ENCODE data around the gene PSMD13. TPM values are rescaled to one million over a fixed set of nuclear protein-coding genes. Genes with fewer than 3 reads are reported as not detected.

Gene PSMD13
- polyA plus RNA-seq, 6 donors from 2014 or later: 193 to 258 (median 215) TPM

- ATAC-seq (ENCODE audit: low read depth in 2 of 2) (peak; percentile 10 to 16), DNase-seq (no peak)
- Mint-ChIP-seq H3K27me3 (no peaks in the 10 kb centered on the region), H3K36me3 (peaks cover 0 to 18% of the 10 kb centered on the region in 2 donors), H3K27ac (peak overlapping the region; percentile 96 to 100 (median 99)), H3K4me1 (peaks cover 42 to 56% (median 48%) of the 10 kb centered on the region in 3 donors), H3K9me3 (peaks cover 0 to 2% (median 0%) of the 10 kb centered on the region in 7 donors), H3K4me3 (peak overlapping the region; percentile 94 to 100 (median 98))
Observed at GRCh38 chr11:207863-208180, 29.0 kb upstream of the PSMD13 start.

- Mint-ChIP-seq H3K36me3 (peaks cover 0 to 21% of the 10 kb centered on the region in 2 donors), H3K4me1 (peaks cover 40 to 53% (median 47%) of the 10 kb centered on the region in 3 donors), H3K4me3 (peak overlapping the region; percentile 94 to 100 (median 98))
Observed at GRCh38 chr11:208181-208916, 28.4 kb upstream of the PSMD13 start.

GRCh38 chr11:208917-209260 lies 27.9 kb upstream of the PSMD13 start:
- ATAC-seq (ENCODE audit: low read depth in 2 of 2) (peak; percentile 1 to 2), DNase-seq (no peak)
- H3K4me3 Mint-ChIP-seq: peak overlapping the region; percentile 94 to 100 (median 98)
- peaks cover 0 to 2% (median 0%) of the 10 kb centered on the region in 7 donors for H3K9me3 Mint-ChIP-seq
- peaks cover 35 to 47% (median 43%) of the 10 kb centered on the region in 3 donors for H3K4me1 Mint-ChIP-seq
- peak overlapping the region; percentile 91 to 100 (median 98) for H3K27ac Mint-ChIP-seq
- H3K27me3 Mint-ChIP-seq: no peaks in the 10 kb centered on the region
- peaks cover 0 to 18% of the 10 kb centered on the region in 2 donors for H3K36me3 Mint-ChIP-seq

More at GRCh38 chr11:208181-208916, 28.4 kb upstream of the PSMD13 start:
- DNase-seq: peak; percentile 87
- H3K9me3 Mint-ChIP-seq: peaks cover 0 to 2% (median 0%) of the 10 kb centered on the region in 7 donors
- ATAC-seq (ENCODE audit: low read depth in 2 of 2): peak; percentile 64 to 66
- peak overlapping the region; percentile 96 to 100 (median 99) for H3K27ac Mint-ChIP-seq
- no peaks in the 10 kb centered on the region for H3K27me3 Mint-ChIP-seq

- no peaks in the 10 kb centered on the region for H3K27me3 Mint-ChIP-seq
- no peak for DNase-seq
- H3K4me1 Mint-ChIP-seq: peaks cover 32 to 43% (median 41%) of the 10 kb centered on the region in 3 donors
- H3K4me3 Mint-ChIP-seq: peak overlapping the region; percentile 94 to 100 (median 98)
- H3K27ac Mint-ChIP-seq: peak overlapping the region in 4 of 6 donors; percentile 56 to 99 (median 98)
- peaks cover 0 to 17% of the 10 kb centered on the region in 2 donors for H3K36me3 Mint-ChIP-seq
- no peak for ATAC-seq (ENCODE audit: low read depth in 2 of 2)
- H3K9me3 Mint-ChIP-seq: peaks cover 0 to 2% (median 0%) of the 10 kb centered on the region in 7 donors
Observed at GRCh38 chr11:209275-210121, 27.3 kb upstream of the PSMD13 start.

- H3K27me3 Mint-ChIP-seq: no peaks in the 10 kb centered on the region
- H3K36me3 Mint-ChIP-seq: peaks cover 0 to 17% of the 10 kb centered on the region in 2 donors
- H3K9me3 Mint-ChIP-seq: peaks cover 0 to 2% (median 0%) of the 10 kb centered on the region in 7 donors
- DNase-seq (no peak), ATAC-seq (ENCODE audit: low read depth in 2 of 2) (no peak)
- peaks cover 29 to 41% (median 36%) of the 10 kb centered on the region in 3 donors for H3K4me1 Mint-ChIP-seq
- H3K27ac Mint-ChIP-seq: peak overlapping the region in 2 of 6 donors; percentile 42 to 53
- peak overlapping the region; percentile 82 to 100 (median 98) for H3K4me3 Mint-ChIP-seq
Observed at GRCh38 chr11:210122-210802, 26.5 kb upstream of the PSMD13 start.

- Mint-ChIP-seq H3K36me3 (peaks cover 0 to 17% of the 10 kb centered on the region in 2 donors), H3K27ac (peak overlapping the region in 2 of 6 donors; percentile 26 to 36), H3K27me3 (no peaks in the 10 kb centered on the region), H3K4me1 (peaks cover 29 to 37% (median 31%) of the 10 kb centered on the region in 3 donors), H3K4me3 (peak overlapping the region in 6 of 8 donors; percentile 19 to 99 (median 84)), H3K9me3 (peaks cover 0 to 2% (median 0%) of the 10 kb centered on the region in 7 donors)
- no peak for ATAC-seq (ENCODE audit: low read depth in 2 of 2)
- no peak for DNase-seq
Observed at GRCh38 chr11:210803-211180, 26.0 kb upstream of the PSMD13 start.

- Mint-ChIP-seq H3K4me3 (peak overlapping the region in 4 of 8 donors; percentile 49 to 97 (median 64)), H3K27ac (peak overlapping the region in 3 of 6 donors; percentile 26 to 75 (median 36)), H3K36me3 (peaks cover 0 to 17% of the 10 kb centered on the region in 2 donors), H3K4me1 (peaks cover 26 to 32% (median 29%) of the 10 kb centered on the region in 3 donors), H3K27me3 (no peaks in the 10 kb centered on the region), H3K9me3 (peaks cover 0 to 2% (median 0%) of the 10 kb centered on the region in 7 donors)
- ATAC-seq (ENCODE audit: low read depth in 2 of 2): no peak
- no peak for DNase-seq
Observed at GRCh38 chr11:211295-211694, 25.5 kb upstream of the PSMD13 start.

- Mint-ChIP-seq H3K9me3 (peaks cover 0 to 2% (median 0%) of the 10 kb centered on the region in 7 donors), H3K4me1 (peaks cover 23 to 27% (median 27%) of the 10 kb centered on the region in 3 donors), H3K36me3 (peaks cover 0 to 17% of the 10 kb centered on the region in 2 donors), H3K27ac (peak overlapping the region in 2 of 6 donors; percentile 36 to 75), H3K27me3 (no peaks in the 10 kb centered on the region), H3K4me3 (peak overlapping the region in 3 of 8 donors; percentile 51 to 97 (median 68))
- ATAC-seq (ENCODE audit: low read depth in 2 of 2): no peak
- no peak for DNase-seq
Observed at GRCh38 chr11:211741-212140, 25.0 kb upstream of the PSMD13 start.

GRCh38 chr11:212150-213100 lies 24.4 kb upstream of the PSMD13 start:
- no peak for ATAC-seq (ENCODE audit: low read depth in 2 of 2)
- H3K4me3 Mint-ChIP-seq: peak overlapping the region in 2 of 8 donors; percentile 30 to 97
- no peaks in the 10 kb centered on the region for H3K27me3 Mint-ChIP-seq
- peaks cover 0 to 2% (median 0%) of the 10 kb centered on the region in 7 donors for H3K9me3 Mint-ChIP-seq
- peaks cover 0 to 10% of the 10 kb centered on the region in 2 donors for H3K36me3 Mint-ChIP-seq
- peaks cover 21 to 26% (median 23%) of the 10 kb centered on the region in 3 donors for H3K4me1 Mint-ChIP-seq
- no peak overlapping the region for H3K27ac Mint-ChIP-seq
- no peak for DNase-seq

- H3K36me3 Mint-ChIP-seq: peaks cover 0 to 8% of the 10 kb centered on the region in 2 donors
Observed at GRCh38 chr11:213111-213510, 23.7 kb upstream of the PSMD13 start.

GRCh38 chr11:214083-214482 lies 22.7 kb upstream of the PSMD13 start:
- no peaks in the 10 kb centered on the region for H3K9me3 Mint-ChIP-seq
- H3K4me1 Mint-ChIP-seq: peaks cover 14 to 23% (median 16%) of the 10 kb centered on the region in 3 donors
- H3K4me3 Mint-ChIP-seq: peak overlapping the region in 1 of 8 donors; percentile 57
- no peak for ATAC-seq (ENCODE audit: low read depth in 2 of 2)
- peaks cover 0 to 8% of the 10 kb centered on the region in 2 donors for H3K36me3 Mint-ChIP-seq
- H3K27ac Mint-ChIP-seq: no peak overlapping the region
- no peak for DNase-seq
- H3K27me3 Mint-ChIP-seq: no peaks in the 10 kb centered on the region

More at GRCh38 chr11:213111-213510, 23.7 kb upstream of the PSMD13 start:
- peaks cover 18 to 25% (median 23%) of the 10 kb centered on the region in 3 donors for H3K4me1 Mint-ChIP-seq
- no peaks in the 10 kb centered on the region for H3K27me3 Mint-ChIP-seq
- no peak for DNase-seq
- no peaks in the 10 kb centered on the region for H3K9me3 Mint-ChIP-seq
- H3K27ac Mint-ChIP-seq: no peak overlapping the region
- H3K4me3 Mint-ChIP-seq: no peak overlapping the region
- ATAC-seq (ENCODE audit: low read depth in 2 of 2): no peak

- H3K27ac Mint-ChIP-seq: peak overlapping the region in 2 of 6 donors; percentile 76 to 89
- ATAC-seq (ENCODE audit: low read depth in 2 of 2) (no peak), DNase-seq (no peak)
- no peaks in the 10 kb centered on the region for H3K27me3 Mint-ChIP-seq
- peaks cover 6 to 9% (median 7%) of the 10 kb centered on the region in 3 donors for H3K4me1 Mint-ChIP-seq
- peak overlapping the region in 1 of 8 donors; percentile 59 for H3K4me3 Mint-ChIP-seq
- H3K36me3 Mint-ChIP-seq: peaks cover 4 to 8% of the 10 kb centered on the region in 2 donors
- no peaks in the 10 kb centered on the region for H3K9me3 Mint-ChIP-seq
Observed at GRCh38 chr11:215581-216037, 21.2 kb upstream of the PSMD13 start.

Data from naive B cell (primary cell).